ES-I3 (cell line): ENCODE data around the gene MGAT4B.
"Not testable (repeated sequence)": the region's sequence is repeated elsewhere in the genome, so short reads cannot be mapped to it uniquely, and the experiment has no call there.

ENCODE experiments used
- H3K36me3 ChIP-seq: 2 replicates; pipeline ENCODE4 v1.6.1; 2013; ENCODE audit warnings: mild to moderate bottlenecking, low read length, control low read depth, moderate library complexity; ENCODE audit not compliant: insufficient read depth
- H3K4me1 ChIP-seq: 2 replicates; pipeline ENCODE4 v1.6.1; 2013; ENCODE audit warnings: mild to moderate bottlenecking, control low read depth, low read length; ENCODE audit not compliant: insufficient read depth
- H3K9ac ChIP-seq: 2 replicates; pipeline ENCODE4 v1.6.1; 2013; ENCODE audit warnings: low read depth, mild to moderate bottlenecking, low read length, moderate library complexity
- H3K9me3 ChIP-seq: 2 replicates; pipeline ENCODE4 v1.6.1; 2013; ENCODE audit warnings: mild to moderate bottlenecking, low read length, moderate library complexity; ENCODE audit not compliant: control insufficient read depth, insufficient read depth

Gene MGAT4B

DNA sequence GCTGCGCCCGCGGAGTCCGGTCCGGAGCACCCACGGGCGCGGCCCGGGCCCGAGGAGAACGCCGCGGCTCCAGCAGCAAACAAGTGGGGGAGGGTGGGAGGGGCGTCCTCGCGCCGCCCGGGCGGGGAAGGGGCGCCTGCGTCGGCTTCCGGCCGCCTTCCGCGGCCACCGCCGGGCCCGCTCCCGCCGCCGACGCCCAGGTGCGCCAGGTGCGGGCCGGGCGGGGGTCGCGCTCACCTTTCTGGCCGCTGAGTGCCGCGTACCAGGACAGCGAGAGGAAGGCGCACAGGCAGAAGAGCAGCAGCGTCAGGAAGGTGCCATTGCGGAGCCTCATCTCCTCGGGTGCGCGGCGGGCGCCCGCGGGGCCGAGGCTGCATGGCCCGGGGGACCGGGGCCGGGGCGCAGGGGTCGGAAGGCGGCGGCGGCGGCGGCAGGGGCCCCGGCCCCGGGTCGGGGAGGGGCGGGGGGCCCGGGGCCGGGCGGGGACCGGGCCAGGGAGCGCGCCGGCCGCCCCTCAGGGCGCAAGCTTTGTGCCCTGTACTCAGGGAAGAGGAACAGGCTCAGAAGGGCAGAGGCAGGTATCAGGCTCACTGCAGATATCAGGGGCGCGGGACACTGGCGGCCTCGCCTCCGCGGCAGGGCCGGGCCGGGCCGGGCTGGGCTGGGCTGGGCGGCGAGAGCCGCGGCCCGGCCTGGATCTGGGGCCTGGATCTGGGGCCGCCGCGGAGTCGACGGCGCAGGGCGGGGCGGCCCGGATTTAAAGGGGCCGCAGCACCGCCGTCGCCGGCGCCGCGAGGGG lies at the start of gene MGAT4B:
Gene MGAT4B (minus strand): TSS at position 617 of the 799 bp plus-strand sequence. CDS start 283 bp downstream, at position 334.
- no peaks in the 10 kb centered on the region for H3K9me3 ChIP-seq
- H3K36me3 ChIP-seq: no peaks in the 10 kb centered on the region
- peaks cover 9% of the 10 kb centered on the region for H3K4me1 ChIP-seq
- H3K9ac ChIP-seq: peak within 1 kb of the TSS; percentile 88

GRCh38 chr5:179854356-179854755 lies 47.7 kb upstream of the MGAT4B start:
- Histone ChIP-seq H3K4me1 (no peaks in the 10 kb centered on the region), H3K9me3 (no peaks in the 10 kb centered on the region), H3K36me3 (peaks cover 14% of the 10 kb centered on the region), H3K9ac (no peak overlapping the region)

GRCh38 chr5:179852993-179853547 lies 46.4 kb upstream of the MGAT4B start:
- H3K36me3 ChIP-seq: peaks cover 20% of the 10 kb centered on the region
- no peak overlapping the region for H3K9ac ChIP-seq
- no peaks in the 10 kb centered on the region for H3K4me1 ChIP-seq
- no peaks in the 10 kb centered on the region for H3K9me3 ChIP-seq

DNA sequence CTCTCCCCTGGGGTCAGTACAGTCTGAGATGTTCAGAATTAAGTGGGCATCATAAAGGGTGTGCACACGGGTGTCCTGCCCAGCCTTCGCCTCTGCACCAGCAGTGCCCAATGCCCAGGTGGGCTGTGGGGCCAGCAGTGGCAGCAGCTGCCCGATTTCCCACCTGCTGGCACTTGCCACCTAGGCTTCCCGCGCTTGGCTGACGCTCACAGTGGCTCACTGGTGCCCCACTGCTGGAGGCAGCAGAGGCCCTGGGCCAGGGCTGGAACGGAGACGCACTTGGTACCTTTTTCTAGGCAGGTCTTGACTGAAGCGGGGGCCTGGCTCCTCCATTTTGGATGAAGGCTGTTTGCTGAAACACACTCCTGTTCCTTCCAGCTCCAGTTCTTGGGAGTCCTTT lies 35.0 kb upstream of the MGAT4B start:
- peaks cover 6% of the 10 kb centered on the region; the same call in 1 of the 2 replicates for H3K9me3 ChIP-seq
- no peak overlapping the region for H3K9ac ChIP-seq
- H3K4me1 ChIP-seq: no peaks in the 10 kb centered on the region
- peaks cover 21% of the 10 kb centered on the region for H3K36me3 ChIP-seq

DNA sequence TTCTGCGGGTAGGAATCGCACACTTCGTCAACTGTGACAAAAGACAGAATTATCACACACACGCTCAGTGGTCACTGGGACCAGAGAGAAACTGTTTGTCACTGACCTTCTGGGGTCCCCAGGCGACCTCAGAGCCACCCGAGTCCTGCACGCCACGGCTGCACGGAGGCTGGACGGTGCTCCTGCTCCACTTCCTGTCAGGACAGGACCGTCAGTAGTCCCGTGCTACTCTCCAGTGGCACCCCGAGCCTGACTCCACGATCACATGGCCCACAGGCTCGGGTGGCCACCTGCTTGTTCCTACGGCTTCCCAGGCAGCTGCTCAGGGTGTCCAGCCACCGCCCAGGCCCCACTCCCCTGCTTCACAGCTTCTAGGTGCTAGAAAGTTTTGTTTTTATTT lies 34.1 kb upstream of the MGAT4B start:
- Histone ChIP-seq H3K9me3 (peaks cover 6% of the 10 kb centered on the region; the same call in 1 of the 2 replicates), H3K36me3 (peaks cover 28% of the 10 kb centered on the region), H3K4me1 (no peaks in the 10 kb centered on the region), H3K9ac (no peak overlapping the region)

DNA sequence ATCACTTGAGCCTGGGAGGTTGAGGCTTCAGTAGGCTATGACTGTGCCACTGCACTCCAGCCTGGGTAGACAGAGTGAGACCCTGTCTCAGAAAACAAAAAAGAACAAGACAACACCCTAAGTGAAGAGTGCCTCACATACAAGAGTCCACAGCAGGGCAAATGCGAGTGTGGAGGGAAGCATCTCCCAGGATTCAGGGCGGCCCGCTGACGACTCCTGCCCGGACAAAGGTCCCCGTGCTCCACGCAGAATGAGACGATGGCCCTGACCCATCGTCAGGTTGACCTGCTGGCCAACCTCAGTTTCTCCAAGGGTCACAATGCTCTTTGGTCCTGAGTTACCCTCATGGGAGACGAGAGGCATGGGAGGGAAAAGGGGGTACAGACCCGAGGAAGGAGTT lies 33.7 kb upstream of the MGAT4B start:
- Histone ChIP-seq H3K9me3 (peaks cover 6% of the 10 kb centered on the region; the same call in 1 of the 2 replicates), H3K36me3 (peaks cover 28% of the 10 kb centered on the region), H3K4me1 (no peaks in the 10 kb centered on the region), H3K9ac (no peak overlapping the region)

DNA sequence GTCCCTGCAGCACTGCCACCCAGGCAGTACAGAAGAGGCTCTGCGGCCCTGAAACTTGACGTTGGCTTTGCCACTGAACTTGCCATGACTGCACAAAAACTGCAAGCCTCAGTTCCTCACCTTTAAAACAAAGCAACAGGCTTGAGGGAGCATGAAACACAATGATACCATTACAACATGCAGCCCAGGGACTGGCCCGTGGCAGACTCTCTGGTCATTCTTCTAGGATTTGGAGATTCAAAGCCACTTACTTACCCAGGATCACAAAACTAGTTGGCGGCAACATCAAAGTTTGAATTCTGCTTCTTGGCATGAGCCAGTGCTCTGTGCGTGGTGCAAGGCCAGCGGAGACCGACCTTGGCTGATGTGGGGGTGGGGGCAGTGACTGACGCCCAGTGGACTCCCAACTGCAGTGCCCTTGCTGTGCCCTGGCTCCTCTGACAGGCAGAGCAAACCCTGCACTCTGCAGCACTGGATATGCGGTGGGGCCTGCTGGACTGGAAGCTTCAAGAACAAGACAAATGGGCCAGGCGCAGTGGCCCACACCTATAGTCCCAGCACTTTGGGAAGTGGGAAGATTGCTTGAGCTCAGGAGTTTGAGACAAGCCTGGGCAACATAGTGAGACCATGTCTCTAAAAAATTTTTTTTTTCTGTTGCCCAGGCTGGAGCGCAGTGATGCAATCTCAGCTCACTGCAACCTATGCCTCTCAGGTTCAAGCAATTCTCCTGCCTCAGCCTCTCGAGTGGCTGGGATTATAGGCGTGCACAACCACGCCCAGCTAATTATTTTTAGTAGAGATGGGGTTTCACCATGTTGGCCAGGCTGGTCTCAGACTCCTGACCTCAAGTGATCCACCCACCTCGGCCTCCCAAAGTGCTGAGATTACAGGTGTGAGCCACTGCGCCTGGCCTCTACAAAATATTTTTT lies 32.9 kb upstream of the MGAT4B start:
- peaks cover 28% of the 10 kb centered on the region for H3K36me3 ChIP-seq

GRCh38 chr5:179837076-179838011 lies 30.7 kb upstream of the MGAT4B start:
- Histone ChIP-seq H3K4me1 (no peaks in the 10 kb centered on the region), H3K36me3 (peaks cover 37% of the 10 kb centered on the region), H3K9ac (no peak overlapping the region), H3K9me3 (no peaks in the 10 kb centered on the region)

More for the DNA sequence above, 32.9 kb upstream of the MGAT4B start:
- H3K4me1 ChIP-seq: no peaks in the 10 kb centered on the region
- peaks cover 3% of the 10 kb centered on the region; the same call in 1 of the 2 replicates for H3K9me3 ChIP-seq
- H3K9ac ChIP-seq: no peak overlapping the region

DNA sequence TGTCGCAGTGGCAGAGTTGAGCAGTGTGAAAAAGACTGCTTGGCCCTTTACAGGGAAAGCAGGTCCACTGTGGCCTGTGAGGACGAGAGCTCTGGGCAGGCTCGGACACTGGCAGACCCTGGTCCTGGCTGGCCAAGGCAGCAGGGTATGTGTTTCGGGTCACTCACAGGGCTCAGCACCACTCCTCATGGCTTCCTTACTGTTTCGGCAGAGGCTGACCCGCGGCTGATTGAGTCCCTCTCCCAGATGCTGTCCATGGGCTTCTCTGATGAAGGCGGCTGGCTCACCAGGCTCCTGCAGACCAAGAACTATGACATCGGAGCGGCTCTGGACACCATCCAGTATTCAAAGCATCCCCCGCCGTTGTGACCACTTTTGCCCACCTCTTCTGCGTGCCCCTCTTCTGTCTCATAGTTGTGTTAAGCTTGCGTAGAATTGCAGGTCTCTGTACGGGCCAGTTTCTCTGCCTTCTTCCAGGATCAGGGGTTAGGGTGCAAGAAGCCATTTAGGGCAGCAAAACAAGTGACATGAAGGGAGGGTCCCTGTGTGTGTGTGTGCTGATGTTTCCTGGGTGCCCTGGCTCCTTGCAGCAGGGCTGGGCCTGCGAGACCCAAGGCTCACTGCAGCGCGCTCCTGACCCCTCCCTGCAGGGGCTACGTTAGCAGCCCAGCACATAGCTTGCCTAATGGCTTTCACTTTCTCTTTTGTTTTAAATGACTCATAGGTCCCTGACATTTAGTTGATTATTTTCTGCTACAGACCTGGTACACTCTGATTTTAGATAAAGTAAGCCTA lies 29.8 kb upstream of the MGAT4B start:
- Histone ChIP-seq H3K4me1 (no peaks in the 10 kb centered on the region), H3K36me3 (peaks cover 41% of the 10 kb centered on the region), H3K9me3 (no peaks in the 10 kb centered on the region), H3K9ac (no peak overlapping the region)

GRCh38 chr5:179834871-179835270 lies 28.2 kb upstream of the MGAT4B start:
- not testable (repeated sequence) for H3K9me3 ChIP-seq, H3K4me1 ChIP-seq, H3K9ac ChIP-seq
- H3K36me3 ChIP-seq: peaks cover 45% of the 10 kb centered on the region

DNA sequence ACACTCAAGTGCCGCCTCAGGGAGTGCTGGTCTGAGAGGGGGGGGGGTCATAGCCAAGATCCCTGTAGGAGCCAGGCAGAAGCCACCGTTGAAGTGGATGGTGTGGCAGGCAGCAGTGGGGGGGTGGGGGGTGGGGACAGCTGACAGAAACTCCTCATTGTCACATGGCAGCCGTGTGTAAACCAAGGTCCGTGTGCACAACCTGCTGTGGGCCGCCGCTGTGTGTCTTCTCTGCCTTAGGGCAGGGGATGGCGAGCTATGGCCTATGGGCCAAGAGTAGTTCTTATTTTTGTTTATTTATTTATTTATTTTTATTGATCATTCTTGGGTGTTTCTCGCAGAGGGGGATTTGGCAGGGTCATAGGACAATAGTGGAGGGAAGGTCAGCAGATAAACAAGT lies 27.5 kb upstream of the MGAT4B start:
- H3K9me3 ChIP-seq: no peaks in the 10 kb centered on the region
- no peak overlapping the region for H3K9ac ChIP-seq
- H3K4me1 ChIP-seq: peaks cover 6% of the 10 kb centered on the region; the same call in 1 of the 2 replicates
- peaks cover 46% of the 10 kb centered on the region for H3K36me3 ChIP-seq

DNA sequence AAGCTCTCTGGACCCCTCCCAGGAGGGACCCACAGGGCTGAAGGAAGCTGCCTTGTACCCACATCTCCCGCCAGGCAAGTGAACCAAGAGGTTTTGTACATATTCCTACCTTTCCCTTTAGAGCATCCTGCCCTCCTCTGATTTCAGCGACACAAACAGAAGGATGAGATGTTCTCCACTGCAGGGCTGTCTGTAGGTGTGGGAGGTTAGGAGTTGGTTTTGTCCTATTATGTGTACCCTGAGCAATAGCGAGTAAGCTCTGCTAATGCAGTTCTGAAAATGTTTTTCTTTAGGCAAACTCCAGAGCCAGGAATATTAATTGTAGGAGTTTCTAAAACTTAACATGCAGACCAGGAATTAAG lies 27.0 kb upstream of the MGAT4B start:
- peaks cover 8% of the 10 kb centered on the region; the same call in 1 of the 2 replicates for H3K4me1 ChIP-seq
- no peak overlapping the region for H3K9ac ChIP-seq
- peaks cover 49% of the 10 kb centered on the region for H3K36me3 ChIP-seq
- no peaks in the 10 kb centered on the region for H3K9me3 ChIP-seq
